GM19324 (cell line): ENCODE measurements around the gene DYSF.

Experiments
- ATAC-seq: cut with Tn5 transposase; IDR thresholded peaks from one replicate; pipeline ENCODE4 v1.9.1; 2021; ENCODE audit warnings: mild to moderate bottlenecking, moderate library complexity; ENCODE audit not compliant: unreplicated experiment, low FRiP score

Gene DYSF

GRCh38 chr2:71521436-71521950 lies 68.1 kb downstream of the DYSF start:
- ATAC-seq = no peak

- ATAC-seq = no peak
Measured at GRCh38 chr2:71524476-71524875, 71.1 kb downstream of the DYSF start.

GRCh38 chr2:71526141-71526540 lies 72.8 kb downstream of the DYSF start:
- ATAC-seq = no peak

- ATAC-seq = no peak
Measured at GRCh38 chr2:71526975-71527374, 73.6 kb downstream of the DYSF start.

- ATAC-seq = no peak
Measured at GRCh38 chr2:71528131-71528591, 74.8 kb downstream of the DYSF start.

GRCh38 chr2:71528749-71529148 lies 75.4 kb downstream of the DYSF start:
- no peak for ATAC-seq

GRCh38 chr2:71530211-71530610 lies 76.8 kb downstream of the DYSF start:
- no peak for ATAC-seq

- no peak for ATAC-seq
Measured at GRCh38 chr2:71530641-71531332, 77.4 kb downstream of the DYSF start.

- ATAC-seq = no peak
Measured at GRCh38 chr2:71531522-71532047, 78.2 kb downstream of the DYSF start.

- no peak for ATAC-seq
Measured at GRCh38 chr2:71532327-71532726, 79.0 kb downstream of the DYSF start.

- ATAC-seq = no peak
Measured at GRCh38 chr2:71534201-71534600, 80.8 kb downstream of the DYSF start.

- ATAC-seq = no peak
Measured at GRCh38 chr2:71534826-71535225, 81.5 kb downstream of the DYSF start.

GRCh38 chr2:71535526-71535925 lies 82.2 kb downstream of the DYSF start:
- no peak for ATAC-seq

GRCh38 chr2:71536226-71536671 lies 82.9 kb downstream of the DYSF start:
- ATAC-seq = no peak

GRCh38 chr2:71538241-71538640 lies 84.9 kb downstream of the DYSF start:
- ATAC-seq = no peak

- no peak for ATAC-seq
Measured at GRCh38 chr2:71538656-71539265, 85.4 kb downstream of the DYSF start.

- no peak for ATAC-seq
Measured at GRCh38 chr2:71540818-71541217, 87.5 kb downstream of the DYSF start.

GRCh38 chr2:71544919-71545571 lies 91.7 kb downstream of the DYSF start:
- ATAC-seq = no peak

GRCh38 chr2:71545572-71546274 lies 92.4 kb downstream of the DYSF start:
- no peak for ATAC-seq

- ATAC-seq = no peak
Measured at GRCh38 chr2:71546275-71546638, 92.9 kb downstream of the DYSF start.
